Effector memory CD8-positive, alpha-beta T cell (primary cell): ENCODE measurements around the gene CDIPT.

Experiments
- ATAC-seq: fragments of 150-1000 bp; cut with Tn5 transposase; replicated peaks from 2 replicates; pipeline ENCODE4 v1.10.0; 2021; ENCODE audit warnings: mild to moderate bottlenecking, moderate library complexity
- DNase-seq, 3 experiments: peaks; one replicate each; pipeline ENCODE4 v3.0.0; 2021
- H3K27ac Mint-ChIP-seq, 2 donors: one replicate each; pipeline ENCODE4 v1.8.0; 2022; ENCODE audit warnings: mild to moderate bottlenecking in 2 of 2, mixed read lengths in 2 of 2, moderate library complexity in 2 of 2
- H3K27me3 Mint-ChIP-seq, 2 donors: one replicate each; pipeline ENCODE4 v1.8.0; 2022; ENCODE audit warnings: mixed read lengths in 2 of 2
- H3K36me3 Mint-ChIP-seq: one replicate; pipeline ENCODE4 v1.8.0; 2022; ENCODE audit warnings: mild to moderate bottlenecking, moderate library complexity, mixed read lengths; ENCODE audit not compliant: insufficient read depth
- H3K4me1 Mint-ChIP-seq, 2 donors: one replicate each; pipeline ENCODE4 v1.8.0; 2022; ENCODE audit warnings: low read depth in 2 of 2, mixed read lengths in 2 of 2
- H3K4me3 Mint-ChIP-seq, 2 donors: one replicate each; pipeline ENCODE4 v1.8.0; 2022; ENCODE audit warnings: mild to moderate bottlenecking in 2 of 2, mixed read lengths in 2 of 2, moderate library complexity in 2 of 2
- H3K9me3 Mint-ChIP-seq, 2 donors: one replicate each; pipeline ENCODE4 v1.8.0; 2022; ENCODE audit warnings: mixed read lengths in 2 of 2

The CDIPT gene

DNA sequence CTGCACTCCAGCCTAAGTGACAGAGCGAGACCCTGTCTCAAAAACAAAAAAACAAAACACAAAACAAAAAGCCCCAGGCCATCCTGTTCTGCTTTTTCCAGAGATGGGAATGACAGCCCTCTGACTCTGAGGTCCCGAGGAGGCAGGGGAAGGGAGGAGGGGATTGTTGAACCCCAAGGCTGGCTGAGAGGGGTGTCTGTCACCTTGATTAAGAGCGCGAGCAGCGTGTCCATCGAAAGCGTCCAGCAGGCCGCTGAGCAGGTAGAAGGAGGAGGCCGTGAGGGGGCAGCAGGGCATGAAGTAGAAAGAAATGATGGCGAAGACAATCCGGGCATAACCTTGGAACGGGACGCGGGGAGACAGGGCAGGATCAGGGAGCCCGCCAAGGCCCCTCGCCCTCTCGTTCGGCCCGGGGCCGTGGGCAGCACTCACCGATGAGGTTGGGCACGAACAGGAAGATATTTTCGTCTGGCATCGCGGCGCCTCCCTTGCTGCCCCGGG, 593 bp downstream of the CDIPT start:
- no peak for DNase-seq
- H3K27me3 Mint-ChIP-seq, result peaks cover 0 to 10% of the 10 kb centered on the region in 2 donors
- H3K27ac Mint-ChIP-seq, result peak overlapping the region; percentile 99
- ATAC-seq, result no peak
- peaks cover 20% of the 10 kb centered on the region for H3K36me3 Mint-ChIP-seq
- peak overlapping the region; percentile 95 to 98 for H3K4me3 Mint-ChIP-seq
- no peaks in the 10 kb centered on the region for H3K9me3 Mint-ChIP-seq
- peaks cover 21 to 26% of the 10 kb centered on the region in 2 donors for H3K4me1 Mint-ChIP-seq

DNA sequence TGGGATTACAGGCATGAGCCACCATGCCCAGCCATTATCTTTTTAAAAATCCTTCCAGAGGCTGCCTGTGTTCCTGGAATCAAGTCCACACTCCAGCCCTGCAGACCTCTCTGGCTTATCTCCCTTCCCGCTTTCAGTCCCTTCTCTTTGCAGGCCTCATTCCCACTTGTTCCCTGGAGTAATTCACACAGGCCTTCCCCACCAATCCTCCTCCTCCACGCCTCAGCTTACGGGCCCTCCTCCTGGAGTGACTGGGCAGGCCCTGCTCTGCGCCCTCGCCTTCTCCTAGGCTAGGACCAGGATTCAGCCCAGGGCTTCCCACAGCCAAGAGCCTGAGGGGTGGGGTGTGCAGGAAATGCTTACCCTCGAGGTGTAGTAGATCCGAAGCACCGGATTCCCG, 2.8 kb downstream of the CDIPT start:
- Mint-ChIP-seq H3K9me3 (no peaks in the 10 kb centered on the region), H3K4me3 (no peak overlapping the region)

DNA sequence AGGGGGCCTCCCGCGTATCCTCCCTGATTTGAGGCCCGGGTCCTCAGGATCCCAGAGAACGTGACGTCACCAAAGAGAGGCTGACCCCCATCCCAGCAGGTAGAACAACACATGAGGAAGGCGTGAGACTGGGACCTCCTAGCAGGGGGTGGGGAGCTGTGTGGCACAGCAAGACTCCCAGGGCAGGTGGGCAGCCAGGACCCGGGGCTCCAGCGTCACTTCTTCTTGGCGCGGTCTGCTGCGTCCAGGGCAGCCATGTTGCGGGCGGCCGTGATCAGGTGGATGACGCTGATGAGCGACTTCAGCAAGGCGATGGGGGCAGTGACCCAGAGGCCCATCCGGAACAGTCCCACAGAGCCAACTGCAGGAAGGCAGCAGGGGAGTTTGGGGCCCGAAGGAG, 4.1 kb downstream of the CDIPT start:
- ATAC-seq (no peak), DNase-seq (no peak)
- H3K27ac Mint-ChIP-seq, result no peak overlapping the region
- peaks cover 21 to 26% of the 10 kb centered on the region in 2 donors for H3K4me1 Mint-ChIP-seq
- H3K9me3 Mint-ChIP-seq, result no peaks in the 10 kb centered on the region
- no peak overlapping the region for H3K4me3 Mint-ChIP-seq
- peaks cover 20% of the 10 kb centered on the region for H3K36me3 Mint-ChIP-seq
- no peaks in the 10 kb centered on the region for H3K27me3 Mint-ChIP-seq

More for the DNA sequence above, 2.8 kb downstream of the CDIPT start:
- Mint-ChIP-seq H3K36me3 (peaks cover 20% of the 10 kb centered on the region), H3K27ac (peak overlapping the region in 1 of 2 donors; percentile 25), H3K4me1 (peaks cover 21 to 26% of the 10 kb centered on the region in 2 donors), H3K27me3 (no peaks in the 10 kb centered on the region)
- ATAC-seq (no peak), DNase-seq (no peak)

DNA sequence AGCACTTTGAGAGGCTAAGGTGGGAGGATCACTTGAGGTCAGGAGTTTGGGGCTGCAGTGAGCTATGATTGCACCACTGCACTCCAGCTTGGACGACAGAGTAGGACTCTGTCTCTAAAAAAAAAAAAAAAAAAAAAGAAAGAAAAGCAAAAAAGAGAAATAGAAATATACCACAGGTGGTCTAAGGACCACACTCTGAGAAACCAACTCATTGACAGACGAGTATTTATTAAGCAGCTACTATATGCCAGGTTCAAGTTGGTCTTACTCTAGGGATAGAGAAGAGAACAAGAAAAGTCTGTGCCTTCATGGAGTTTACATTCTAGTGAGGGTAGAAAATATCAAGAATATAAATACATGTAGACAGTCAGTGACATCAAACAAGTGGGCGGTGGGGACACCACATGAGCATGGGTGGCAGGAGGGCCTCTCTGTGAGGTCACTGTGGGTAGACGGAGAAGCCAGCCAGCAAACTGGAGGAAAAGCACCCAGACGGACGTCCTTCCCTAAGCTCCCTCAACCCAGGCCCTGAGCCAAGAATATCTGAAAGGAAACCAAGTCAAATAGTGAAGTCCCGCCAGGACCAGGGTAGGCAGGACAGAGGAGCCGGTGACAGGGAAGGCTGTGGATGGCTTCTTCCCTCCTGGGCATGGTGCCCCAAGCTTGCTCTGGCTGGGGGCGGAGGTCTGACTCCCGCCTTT, 4.7 kb downstream of the CDIPT start:
- ATAC-seq (no peak), DNase-seq (no peak)
- Mint-ChIP-seq H3K27me3 (no peaks in the 10 kb centered on the region), H3K27ac (peak overlapping the region in 1 of 2 donors; percentile 38), H3K4me1 (peaks cover 16 to 23% of the 10 kb centered on the region in 2 donors), H3K9me3 (no peaks in the 10 kb centered on the region), H3K36me3 (peaks cover 21% of the 10 kb centered on the region), H3K4me3 (peak overlapping the region in 1 of 2 donors; percentile 10)

DNA sequence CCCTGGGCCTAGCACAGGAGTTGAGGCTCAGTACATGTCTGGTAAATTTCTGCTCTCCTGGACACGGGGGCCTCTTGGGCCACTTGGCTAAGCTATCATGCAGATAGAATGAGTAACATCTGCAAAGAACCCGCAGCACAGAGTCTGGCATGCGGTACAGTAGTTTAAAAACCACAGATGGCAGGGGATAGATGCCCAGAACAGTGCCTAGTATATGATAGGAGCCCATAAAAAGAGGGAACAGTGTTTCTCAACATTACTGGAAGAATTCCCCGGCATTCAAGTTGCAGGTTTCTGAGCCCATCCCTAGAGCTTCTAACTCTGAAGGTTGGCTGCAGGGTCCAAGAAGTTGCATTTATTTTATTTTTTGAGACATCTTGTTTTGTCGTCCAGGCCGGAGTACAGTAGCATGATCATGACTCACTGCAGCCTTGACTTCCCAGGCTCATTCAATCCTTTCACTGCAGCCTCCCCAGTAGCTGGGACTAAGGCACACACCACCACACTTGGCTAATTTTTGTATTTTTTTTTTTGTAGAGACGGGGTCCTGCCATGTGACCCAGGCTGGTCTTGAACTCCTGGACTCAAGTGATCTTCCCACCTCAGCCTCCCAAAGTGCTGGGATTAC, 5.8 kb downstream of the CDIPT start:
- no peak overlapping the region for H3K4me3 Mint-ChIP-seq
- H3K27ac Mint-ChIP-seq, result peak overlapping the region; percentile 44 to 49
- H3K36me3 Mint-ChIP-seq, result peaks cover 18% of the 10 kb centered on the region
- H3K27me3 Mint-ChIP-seq, result no peaks in the 10 kb centered on the region
- ATAC-seq (no peak), DNase-seq (no peak)
- H3K4me1 Mint-ChIP-seq, result peaks cover 12 to 16% of the 10 kb centered on the region in 2 donors
- H3K9me3 Mint-ChIP-seq, result no peaks in the 10 kb centered on the region

DNA sequence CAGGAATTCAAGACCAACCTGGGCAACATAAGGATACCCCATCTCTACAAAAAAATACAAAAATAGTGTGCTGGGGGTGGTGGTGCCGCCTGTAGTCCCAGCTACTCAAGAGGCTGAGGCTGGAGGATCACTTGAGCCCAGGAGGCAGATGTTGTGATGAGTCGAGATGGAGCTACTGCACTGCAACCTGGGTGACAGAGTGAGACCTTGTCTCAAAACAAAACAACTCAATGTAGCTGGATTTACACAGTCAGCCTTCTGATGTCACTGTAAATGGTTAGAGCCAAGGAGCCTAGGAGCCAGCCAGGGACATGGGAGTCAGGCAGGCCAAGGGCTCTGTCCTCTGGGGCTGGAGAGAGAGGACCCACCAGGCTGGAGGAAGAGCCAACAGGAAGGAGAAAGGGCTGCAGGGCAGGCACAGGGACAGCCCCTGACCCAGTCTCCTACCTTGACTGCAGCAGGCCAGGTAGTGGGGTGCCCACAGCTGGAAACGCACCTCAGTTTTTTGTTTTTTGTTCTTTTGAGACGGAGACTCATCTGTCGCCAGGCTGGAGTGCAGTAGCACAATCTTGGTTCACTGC, 8.4 kb downstream of the CDIPT start:
- H3K4me3 Mint-ChIP-seq, result no peak overlapping the region
- H3K27ac Mint-ChIP-seq, result no peak overlapping the region
- H3K36me3 Mint-ChIP-seq, result peaks cover 10% of the 10 kb centered on the region
- H3K27me3 Mint-ChIP-seq, result no peaks in the 10 kb centered on the region
- DNase-seq, result no peak
- no peak for ATAC-seq
- no peaks in the 10 kb centered on the region for H3K9me3 Mint-ChIP-seq
- peaks cover 0 to 1% of the 10 kb centered on the region in 2 donors for H3K4me1 Mint-ChIP-seq

DNA sequence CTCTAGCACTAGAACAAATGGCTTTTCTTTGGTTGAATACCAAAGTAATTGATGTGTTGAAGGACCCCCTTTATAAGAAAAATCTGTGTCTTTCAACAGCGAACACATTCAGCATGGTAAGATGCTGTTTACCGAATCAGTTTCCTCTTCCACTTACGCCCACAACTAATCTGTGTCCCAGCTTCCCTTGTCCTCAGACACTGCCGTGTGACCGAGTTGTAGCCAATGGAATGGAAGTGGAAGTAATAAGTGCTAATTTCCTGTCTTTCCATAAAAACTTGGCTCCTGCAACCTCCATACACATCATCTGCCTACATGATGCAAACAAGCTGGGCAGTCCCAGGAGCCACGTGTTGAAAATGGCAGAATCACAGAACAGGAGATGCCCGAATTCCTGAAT, 10.4 kb downstream of the CDIPT start:
- no peak for ATAC-seq
- Mint-ChIP-seq H3K4me3 (no peak overlapping the region), H3K36me3 (peaks cover 21% of the 10 kb centered on the region), H3K27ac (no peak overlapping the region), H3K27me3 (no peaks in the 10 kb centered on the region), H3K9me3 (no peaks in the 10 kb centered on the region), H3K4me1 (peaks cover 2 to 3% of the 10 kb centered on the region in 2 donors)
- DNase-seq, result no peak

DNA sequence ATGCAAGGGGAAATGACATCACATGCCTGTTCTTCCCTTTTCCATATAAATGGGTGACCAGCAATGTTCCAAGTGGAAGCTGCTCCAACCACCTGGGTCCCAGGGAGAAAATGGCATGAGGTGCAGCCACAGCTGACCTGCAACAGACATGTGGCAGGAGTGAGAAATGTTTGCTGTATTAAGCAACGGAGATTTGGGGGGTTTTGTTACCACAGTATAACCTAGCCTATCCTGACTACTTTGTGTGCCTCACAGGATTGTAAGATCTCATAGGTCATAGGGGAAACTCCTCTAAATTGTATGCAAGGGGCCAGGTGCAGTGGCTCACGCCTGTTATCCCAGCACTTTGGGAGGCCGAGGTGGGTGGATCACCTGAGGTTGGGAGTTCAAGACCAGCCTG, 12.0 kb downstream of the CDIPT start:
- ATAC-seq (no peak), DNase-seq (no peak)
- peaks cover 2 to 3% of the 10 kb centered on the region in 2 donors for H3K4me1 Mint-ChIP-seq
- peaks cover 36% of the 10 kb centered on the region for H3K36me3 Mint-ChIP-seq
- H3K9me3 Mint-ChIP-seq, result no peaks in the 10 kb centered on the region
- H3K27me3 Mint-ChIP-seq, result no peaks in the 10 kb centered on the region
- no peak overlapping the region for H3K4me3 Mint-ChIP-seq
- H3K27ac Mint-ChIP-seq, result peak overlapping the region in 1 of 2 donors; percentile 36

DNA sequence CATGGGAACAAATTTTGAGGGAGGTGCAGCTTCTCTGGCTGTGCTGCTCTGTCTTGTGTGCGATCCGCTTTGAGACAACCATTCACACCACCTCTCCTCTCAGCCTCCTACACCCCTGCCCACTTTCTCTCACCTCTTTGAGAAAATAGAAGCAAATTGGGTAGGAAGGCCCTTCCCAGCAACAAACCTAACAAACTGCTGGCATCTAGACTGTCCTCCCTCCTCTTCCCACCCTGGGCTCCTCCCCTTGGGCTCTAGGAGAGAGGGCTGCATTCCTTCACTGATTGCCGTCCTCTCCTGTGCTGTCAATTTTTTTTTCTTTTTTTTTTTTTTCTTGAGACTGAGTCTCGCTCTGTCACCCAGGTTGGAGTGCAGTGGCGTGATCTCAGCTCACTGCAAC, 13.5 kb downstream of the CDIPT start:
- DNase-seq (no peak), ATAC-seq (no peak)
- H3K27ac Mint-ChIP-seq, result peak overlapping the region in 1 of 2 donors; percentile 36
- H3K9me3 Mint-ChIP-seq, result no peaks in the 10 kb centered on the region
- H3K4me1 Mint-ChIP-seq, result peaks cover 3 to 6% of the 10 kb centered on the region in 2 donors
- H3K36me3 Mint-ChIP-seq, result peaks cover 42% of the 10 kb centered on the region
- no peaks in the 10 kb centered on the region for H3K27me3 Mint-ChIP-seq
- H3K4me3 Mint-ChIP-seq, result no peak overlapping the region

DNA sequence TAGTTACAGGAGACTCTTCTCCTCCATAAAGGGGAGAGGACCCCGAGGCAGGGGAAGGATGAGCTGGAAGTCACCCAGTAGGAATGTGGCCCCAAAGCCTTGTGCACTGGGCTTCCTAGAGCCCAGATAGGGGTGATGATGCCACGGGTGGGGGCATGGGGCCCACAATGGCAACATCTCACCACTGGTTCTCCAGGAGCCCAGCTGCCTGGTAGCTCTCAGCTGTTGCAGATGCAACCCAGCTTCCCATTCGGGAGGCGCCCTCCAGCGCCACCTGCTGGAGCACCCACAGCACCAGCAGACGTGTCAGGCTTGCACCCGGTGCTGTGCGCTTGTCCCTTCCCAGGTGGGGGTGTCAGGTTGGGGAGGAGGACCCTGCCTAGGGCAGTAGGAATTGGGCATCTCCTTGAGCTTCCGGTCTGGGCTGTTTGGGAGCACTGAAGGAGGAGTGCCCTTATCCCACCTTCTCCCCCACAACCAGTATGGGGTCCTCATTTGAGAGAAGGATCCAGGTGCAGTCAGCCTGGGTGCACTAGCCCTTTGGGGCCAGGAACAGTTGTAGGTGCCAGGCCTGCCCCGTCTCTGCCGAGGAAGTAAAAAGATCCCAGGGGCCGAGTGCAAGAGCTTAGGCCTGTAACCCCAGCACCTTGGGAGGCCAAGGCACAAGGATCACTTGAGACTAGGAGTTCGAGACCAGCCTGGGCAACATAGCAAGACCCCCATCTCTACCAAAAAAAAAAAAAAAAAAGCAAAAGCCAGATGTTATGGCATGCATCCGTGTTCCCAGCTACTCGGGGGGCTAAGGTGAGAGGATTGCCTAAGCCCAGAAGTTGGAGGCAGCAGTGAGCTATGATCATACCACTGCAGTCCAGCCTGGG, 14.4 kb downstream of the CDIPT start:
- no peaks in the 10 kb centered on the region for H3K27me3 Mint-ChIP-seq
- peak; percentile 98 for ATAC-seq
- H3K9me3 Mint-ChIP-seq, result no peaks in the 10 kb centered on the region
- no peak overlapping the region for H3K4me3 Mint-ChIP-seq
- peak; percentile 75 to 78 (median 76) for DNase-seq
- H3K27ac Mint-ChIP-seq, result peak overlapping the region; percentile 36 to 78
- H3K4me1 Mint-ChIP-seq, result peaks cover 3 to 6% of the 10 kb centered on the region in 2 donors
- peaks cover 39% of the 10 kb centered on the region for H3K36me3 Mint-ChIP-seq

DNA sequence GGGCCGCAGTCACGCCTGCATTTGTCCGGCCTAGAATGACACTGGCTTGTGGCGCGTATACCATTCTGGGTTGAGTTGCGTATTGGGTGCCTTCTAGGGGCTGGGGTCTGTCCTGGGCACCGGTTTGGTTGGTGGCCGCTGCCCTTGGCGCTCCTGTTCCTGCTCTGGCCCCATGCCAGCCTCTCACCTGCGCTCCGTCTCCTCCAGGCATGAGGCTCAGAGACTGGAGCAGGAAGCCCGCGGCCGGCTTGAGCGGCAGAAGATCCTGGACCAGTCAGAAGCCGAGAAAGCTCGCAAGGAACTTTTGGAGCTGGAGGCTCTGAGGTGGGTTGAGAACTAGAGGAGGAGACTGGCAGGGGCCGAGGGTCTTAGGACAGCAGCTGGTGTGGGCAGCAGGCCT, 17.4 kb downstream of the CDIPT start:
- Mint-ChIP-seq H3K4me3 (peak overlapping the region in 1 of 2 donors; percentile 2), H3K27me3 (no peaks in the 10 kb centered on the region), H3K4me1 (peaks cover 3 to 6% of the 10 kb centered on the region in 2 donors), H3K27ac (peak overlapping the region; percentile 2 to 53), H3K9me3 (no peaks in the 10 kb centered on the region), H3K36me3 (peaks cover 60% of the 10 kb centered on the region)
- ATAC-seq (no peak), DNase-seq (no peak)

DNA sequence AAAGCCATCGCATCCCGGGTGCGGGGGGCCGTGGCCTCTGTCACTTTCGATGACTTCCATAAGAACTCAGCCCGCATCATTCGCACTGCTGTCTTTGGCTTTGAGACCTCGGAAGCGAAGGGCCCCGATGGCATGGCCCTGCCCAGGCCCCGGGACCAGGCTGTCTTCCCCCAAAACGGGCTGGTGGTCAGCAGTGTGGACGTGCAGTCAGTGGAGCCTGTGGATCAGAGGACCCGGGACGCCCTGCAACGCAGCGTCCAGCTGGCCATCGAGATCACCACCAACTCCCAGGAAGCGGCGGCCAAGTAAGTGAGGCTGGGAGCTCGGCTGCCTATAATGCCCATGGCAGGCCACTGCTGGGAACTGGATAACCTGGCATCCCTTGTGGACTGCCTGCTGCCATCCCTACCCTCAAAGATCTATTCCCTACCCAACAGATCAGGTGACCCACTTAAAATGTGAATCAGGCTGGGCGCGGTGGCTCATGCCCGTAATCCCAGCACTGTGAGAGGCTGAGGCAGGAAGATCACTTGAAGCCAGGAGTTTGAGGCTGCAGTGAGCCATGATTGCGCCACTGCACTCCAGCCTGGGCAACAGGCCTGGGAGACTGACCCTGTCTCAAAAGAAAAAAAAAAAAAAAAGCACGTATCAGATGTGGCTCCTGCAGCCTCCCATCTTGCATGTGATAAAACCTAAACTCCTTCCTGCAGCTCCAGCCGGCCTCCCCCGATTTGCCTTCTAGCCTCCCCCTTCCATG, 18.3 kb downstream of the CDIPT start:
- peaks cover 68% of the 10 kb centered on the region for H3K36me3 Mint-ChIP-seq
- ATAC-seq (no peak), DNase-seq (no peak)
- no peaks in the 10 kb centered on the region for H3K9me3 Mint-ChIP-seq
- H3K27ac Mint-ChIP-seq, result peak overlapping the region in 1 of 2 donors; percentile 53
- peak overlapping the region in 1 of 2 donors; percentile 2 for H3K4me3 Mint-ChIP-seq
- H3K4me1 Mint-ChIP-seq, result peaks cover 3 to 6% of the 10 kb centered on the region in 2 donors
- H3K27me3 Mint-ChIP-seq, result no peaks in the 10 kb centered on the region
